ENCODE data around the gene ZC3HAV1L. TPM values are rescaled to one million over a fixed set of nuclear protein-coding genes. Genes with fewer than 3 reads are reported as not detected.
A peak's percentile ranks its signal among the peaks of the same experiment; 100 is the strongest.

Gene ZC3HAV1L
- total and polyA plus RNA-seq, 5 experiments from 2014 or later: 0.23 to 0.36 (median 0.26) TPM; not detected in 2

- Mint-ChIP-seq H3K9me3 (no peaks in the 10 kb centered on the region), H3K36me3 (no peaks in the 10 kb centered on the region), H3K4me1 (no peaks in the 10 kb centered on the region), H3K4me3 (no peak overlapping the region), H3K27ac (no peak overlapping the region), H3K27me3 (peaks cover 0 to 6% (median 2%) of the 10 kb centered on the region in 5 donors)
- POLR2A ChIA-PET: no interaction called here
- ATAC-seq (no peak), DNase-seq (no peak)
These were observed 24.5 kb downstream of the ZC3HAV1L start for GRCh38 chr7:139011373-139011772.

GRCh38 chr7:139004321-139005090 lies 31.3 kb downstream of the ZC3HAV1L start:
- no peak for ATAC-seq
- H3K4me3 Mint-ChIP-seq: no peak overlapping the region
- POLR2A ChIA-PET: no interaction called here
- H3K36me3 Mint-ChIP-seq: peaks cover 0 to 13% (median 5%) of the 10 kb centered on the region in 3 donors
- H3K9me3 Mint-ChIP-seq: peaks cover 0 to 25% (median 8%) of the 10 kb centered on the region in 9 donors
- no peaks in the 10 kb centered on the region for H3K27me3 Mint-ChIP-seq
- H3K4me1 Mint-ChIP-seq: peaks cover 0 to 2% (median under 1%) of the 10 kb centered on the region in 4 donors
- no peak overlapping the region for H3K27ac Mint-ChIP-seq
- DNase-seq: peak in 1 of 10 donors; percentile 14

- H3K27me3 Mint-ChIP-seq: peaks cover 0 to 3% (median 0%) of the 10 kb centered on the region in 5 donors
- H3K4me3 Mint-ChIP-seq: no peak overlapping the region
- H3K27ac Mint-ChIP-seq: no peak overlapping the region
- DNase-seq (peak in 1 of 10 donors; percentile 11), ATAC-seq (no peak)
- peaks cover 0 to 11% (median 5%) of the 10 kb centered on the region in 3 donors for H3K36me3 Mint-ChIP-seq
- peaks cover 0 to 5% (median 3%) of the 10 kb centered on the region in 4 donors for H3K4me1 Mint-ChIP-seq
- H3K9me3 Mint-ChIP-seq: peaks cover 0 to 12% (median 2%) of the 10 kb centered on the region in 9 donors
- POLR2A ChIA-PET: no interaction called here
These were observed 36.4 kb downstream of the ZC3HAV1L start for GRCh38 chr7:138999414-138999813.

- H3K4me3 Mint-ChIP-seq: no peak overlapping the region
These were observed 43.8 kb downstream of the ZC3HAV1L start for GRCh38 chr7:138992052-138992531.

GRCh38 chr7:138987686-138988085 lies 48.2 kb downstream of the ZC3HAV1L start:
- Mint-ChIP-seq H3K27me3 (peaks cover 0 to 33% (median 4%) of the 10 kb centered on the region in 5 donors), H3K4me1 (peaks cover 0 to 1% (median under 1%) of the 10 kb centered on the region in 4 donors), H3K27ac (peak overlapping the region in 1 of 10 donors; percentile 8), H3K9me3 (peaks cover 0 to 5% (median 0%) of the 10 kb centered on the region in 9 donors), H3K4me3 (no peak overlapping the region), H3K36me3 (peaks cover 0 to 4% (median 0%) of the 10 kb centered on the region in 3 donors)
- ATAC-seq (no peak), DNase-seq (no peak)
- POLR2A ChIA-PET: no interaction called here

More at GRCh38 chr7:138992052-138992531, 43.8 kb downstream of the ZC3HAV1L start:
- Mint-ChIP-seq H3K27ac (no peak overlapping the region), H3K27me3 (peaks cover 0 to 24% (median 4%) of the 10 kb centered on the region in 5 donors), H3K4me1 (no peaks in the 10 kb centered on the region), H3K36me3 (peaks cover 0 to 4% (median 0%) of the 10 kb centered on the region in 3 donors), H3K9me3 (peaks cover 0 to 5% (median 0%) of the 10 kb centered on the region in 9 donors)
- ATAC-seq: no peak
- POLR2A ChIA-PET: no interaction called here
- no peak for DNase-seq

- Mint-ChIP-seq H3K4me1 (peaks cover 13 to 21% (median 14%) of the 10 kb centered on the region in 4 donors), H3K27me3 (peaks cover 16 to 46% (median 24%) of the 10 kb centered on the region in 5 donors), H3K27ac (peak overlapping the region in 5 of 10 donors; percentile 4 to 67 (median 23)), H3K9me3 (no peaks in the 10 kb centered on the region), H3K4me3 (peak overlapping the region; percentile 57 to 88 (median 73)), H3K36me3 (no peaks in the 10 kb centered on the region)
- DNase-seq: no peak
- POLR2A ChIA-PET: interaction anchor here (2.1 kb wide), 1 partner anchor 96 kb away, joined by 11 read pairs; no protein-coding TSS in a partner anchor
- ATAC-seq: no peak
These were observed 53.6 kb downstream of the ZC3HAV1L start for GRCh38 chr7:138982204-138982623.

- H3K4me1 Mint-ChIP-seq: peaks cover 13 to 21% (median 14%) of the 10 kb centered on the region in 4 donors
- no peaks in the 10 kb centered on the region for H3K9me3 Mint-ChIP-seq
- H3K4me3 Mint-ChIP-seq: peak within 1 kb of the TSS; percentile 87 to 94 (median 91)
- H3K36me3 Mint-ChIP-seq: no peaks in the 10 kb centered on the region
- H3K27ac Mint-ChIP-seq: peak within 1 kb of the TSS in 9 of 10 donors; percentile 42 to 91 (median 71)
- POLR2A ChIA-PET: interaction anchor here (1.0 to 2.1 kb wide), 2 partner anchors 78 to 95 kb away, joined by 3 to 11 read pairs; no protein-coding TSS in a partner anchor
- DNase-seq: peak in 9 of 10 donors; percentile 13 to 45 (median 33)
- peaks cover 16 to 46% (median 24%) of the 10 kb centered on the region in 5 donors for H3K27me3 Mint-ChIP-seq
- ATAC-seq: peak; percentile 74 to 81
These were observed 54.3 kb downstream of the ZC3HAV1L start, which contains the start of gene KIAA1549 for GRCh38 chr7:138981332-138982203. Gene KIAA1549 (minus strand): TSS chr7:138981389. CDS start chr7:138981269, 120 bp downstream.

GRCh38 chr7:138980563-138981291 lies 55.1 kb downstream of the ZC3HAV1L start:
- H3K36me3 Mint-ChIP-seq: no peaks in the 10 kb centered on the region
- H3K4me3 Mint-ChIP-seq: peak overlapping the region; percentile 87 to 94 (median 91)
- H3K9me3 Mint-ChIP-seq: no peaks in the 10 kb centered on the region
- POLR2A ChIA-PET: interaction anchor here (0.6 to 2.1 kb wide), 4 partner anchors 9 to 94 kb away, joined by 3 to 11 read pairs (median 3); no protein-coding TSS in a partner anchor
- peaks cover 16 to 42% (median 24%) of the 10 kb centered on the region in 5 donors for H3K27me3 Mint-ChIP-seq
- DNase-seq: peak in 2 of 10 donors; percentile 22 to 25
- peak in 1 of 2 donors; percentile 23 for ATAC-seq
- H3K4me1 Mint-ChIP-seq: peaks cover 13 to 21% (median 14%) of the 10 kb centered on the region in 4 donors
- H3K27ac Mint-ChIP-seq: peak overlapping the region in 8 of 10 donors; percentile 42 to 91 (median 74)

- no peaks in the 10 kb centered on the region for H3K9me3 Mint-ChIP-seq
- DNase-seq (no peak), ATAC-seq (no peak)
- H3K36me3 Mint-ChIP-seq: no peaks in the 10 kb centered on the region
- POLR2A ChIA-PET: interaction anchor here (1.0 to 2.1 kb wide), 3 partner anchors 8 to 93 kb away, joined by 3 to 11 read pairs (median 3); no protein-coding TSS in a partner anchor
- H3K4me3 Mint-ChIP-seq: peak overlapping the region; percentile 87 to 94 (median 91)
- peaks cover 13 to 21% (median 14%) of the 10 kb centered on the region in 4 donors for H3K4me1 Mint-ChIP-seq
- peaks cover 16 to 45% (median 24%) of the 10 kb centered on the region in 5 donors for H3K27me3 Mint-ChIP-seq
- peak overlapping the region in 6 of 10 donors; percentile 39 to 91 (median 66) for H3K27ac Mint-ChIP-seq
These were observed 55.8 kb downstream of the ZC3HAV1L start for GRCh38 chr7:138979988-138980562.

GRCh38 chr7:138979226-138979979 lies 56.4 kb downstream of the ZC3HAV1L start:
- ATAC-seq (peak in 1 of 2 donors; percentile 58), DNase-seq (peak in 2 of 10 donors; percentile 3 to 20)
- POLR2A ChIA-PET: interaction anchor here (1.5 kb wide), 1 partner anchor 7 kb away, joined by 3 read pairs; no protein-coding TSS in a partner anchor
- no peak overlapping the region for H3K27ac Mint-ChIP-seq
- no peaks in the 10 kb centered on the region for H3K36me3 Mint-ChIP-seq
- H3K27me3 Mint-ChIP-seq: peaks cover 16 to 46% (median 24%) of the 10 kb centered on the region in 5 donors
- H3K9me3 Mint-ChIP-seq: no peaks in the 10 kb centered on the region
- H3K4me1 Mint-ChIP-seq: peaks cover 13 to 21% (median 14%) of the 10 kb centered on the region in 4 donors
- H3K4me3 Mint-ChIP-seq: peak overlapping the region in 8 of 10 donors; percentile 31 to 90 (median 48)

Data from naive thymus-derived CD8-positive, alpha-beta T cell (primary cell).